Body of pancreas (tissue), 4 donors: Measurements from ENCODE around the gene TTC16. TPM values are rescaled to one million over a fixed set of nuclear protein-coding genes. Genes with fewer than 3 reads are reported as not detected.

ENCODE experiments used
- ATAC-seq: fragments of 150-250 bp; one replicate; pipeline ENCODE4 v1.9.1; 2016
- DNase-seq, 4 donors: peaks; one replicate each; pipeline ENCODE4 v3.0.0-alpha.2; 2019
- H3K27ac ChIP-seq, 4 donors: fragments of 200-600 bp; sonication (generic); 1 replicate in 3 of 4; 2 replicates in 1 of 4; pipeline versions ENCODE4 v1.5.1 to v1.6.1; 2016 to 2019; ENCODE audit warnings: mild to moderate bottlenecking in 1 of 4, mixed read lengths in 1 of 4, moderate library complexity in 1 of 4
- H3K27me3 ChIP-seq, 2 donors: fragments of 200-600 bp; sonication (generic); one replicate each; pipeline ENCODE4 v1.6.0; 2016; ENCODE audit warnings: mild to moderate bottlenecking in 1 of 2
- H3K36me3 ChIP-seq, 2 donors: fragments of 200-600 bp; sonication (generic); replicated peaks in 1 of 2; 2 replicates each; pipeline ENCODE4 v1.5.1; 2016; ENCODE audit warnings: low read depth in 2 of 2; ENCODE audit not compliant: insufficient read depth in 1 of 2
- H3K4me1 ChIP-seq: fragments of 200-600 bp; sonication (generic); one replicate; pipeline ENCODE4 v1.6.0; 2016
- H3K4me3 ChIP-seq, 2 donors: fragments of 200-600 bp; sonication (generic); 1 replicate in 1 of 2; 2 replicates in 1 of 2; pipeline ENCODE4 v1.5.1; 2016 to 2019
- H3K9me3 ChIP-seq, 3 donors: fragments of 200-600 bp; sonication (generic); 1 replicate in 2 of 3; 2 replicates in 1 of 3; pipeline ENCODE4 v1.5.1; 2016
- POLR2A ChIP-seq, 3 donors: fragments of 450-650 bp; IDR thresholded peaks; one replicate each; pipeline ENCODE4 v1.6.1; 2016; ENCODE audit warnings: antibody characterized with exemption in 3 of 3, mild to moderate bottlenecking in 2 of 3
- WGBS, 2 donors: methylation state at CpG; one replicate each; pipeline ENCODE4 v1.1.5; 2017; 5-methylcytosine and 5-hydroxymethylcytosine counted together
- intact Hi-C: fragments of 100-400 bp; cut with DNase I; formaldehyde crosslinking; loops from one replicate; pipeline ENCODE4 v1.15.1; 2023
- total RNA-seq, 2 donors: library from RNA; depleted of rRNA; stranded (reverse); fragments of >200 nt; gene quantifications; one replicate each; pipeline ENCODE4 v1.1.0, GENCODE V29; 2016
- TF ChIP-seq, protein P1 (sequence below), 7 experiments: fragments of 450-650 bp in 4 of 7; fragments of 200-600 bp in 3 of 7; sonication (generic) in 3 of 7; IDR thresholded peaks; one replicate each; pipeline ENCODE4 v1.5.1; 2016 to 2019; ENCODE audit warnings: antibody characterized with exemption in 7 of 7

TTC16 gene
- total RNA-seq, 2 donors from 2014 or later: under 0.01 to 0.52 TPM

DNA sequence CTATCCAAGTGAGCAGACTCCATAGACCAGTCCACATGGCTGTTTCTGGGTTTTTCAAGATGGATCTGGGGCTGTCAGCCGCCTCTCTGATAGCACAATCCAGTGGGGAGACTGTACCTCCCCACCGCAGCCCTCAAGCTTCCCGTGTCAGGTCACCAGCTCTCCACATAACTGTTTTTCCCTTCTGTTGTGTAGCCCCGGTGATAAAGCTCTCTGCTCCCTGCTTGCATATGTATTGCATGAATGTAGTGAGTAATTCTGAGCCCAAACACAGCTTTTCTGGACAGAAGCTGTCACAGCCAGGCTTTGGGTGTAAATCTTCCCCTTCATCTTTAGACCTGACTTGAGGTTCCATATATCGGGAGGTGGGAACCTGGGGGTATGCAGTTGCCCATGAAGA is 32.2 kb upstream of the TTC16 start:
- Histone ChIP-seq H3K4me1 (no peaks in the 10 kb centered on the region), H3K9me3 (no peaks in the 10 kb centered on the region), H3K36me3 (peaks cover 0 to 3% of the 10 kb centered on the region in 2 donors), H3K4me3 (no peak overlapping the region), H3K27ac (no peak overlapping the region), H3K27me3 (no peaks in the 10 kb centered on the region)
- WGBS, 2 donors: 97 to 98% methylated on average over 5 of the region's 5 CpGs
- no peak for ATAC-seq
- no peak for TF ChIP-seq POLR2A (IDR thresholded peaks at IDR 0.05)
- DNase-seq: no peak
- intact Hi-C loops: no loop called here

- DNase-seq (no peak), ATAC-seq (no peak)
- H3K36me3 ChIP-seq: peaks cover 0 to 3% of the 10 kb centered on the region in 2 donors
- intact Hi-C loops: no loop called here
- no peaks in the 10 kb centered on the region for H3K27me3 ChIP-seq
- H3K4me3 ChIP-seq: no peak overlapping the region
- no peaks in the 10 kb centered on the region for H3K4me1 ChIP-seq
- TF ChIP-seq, protein P1, sequence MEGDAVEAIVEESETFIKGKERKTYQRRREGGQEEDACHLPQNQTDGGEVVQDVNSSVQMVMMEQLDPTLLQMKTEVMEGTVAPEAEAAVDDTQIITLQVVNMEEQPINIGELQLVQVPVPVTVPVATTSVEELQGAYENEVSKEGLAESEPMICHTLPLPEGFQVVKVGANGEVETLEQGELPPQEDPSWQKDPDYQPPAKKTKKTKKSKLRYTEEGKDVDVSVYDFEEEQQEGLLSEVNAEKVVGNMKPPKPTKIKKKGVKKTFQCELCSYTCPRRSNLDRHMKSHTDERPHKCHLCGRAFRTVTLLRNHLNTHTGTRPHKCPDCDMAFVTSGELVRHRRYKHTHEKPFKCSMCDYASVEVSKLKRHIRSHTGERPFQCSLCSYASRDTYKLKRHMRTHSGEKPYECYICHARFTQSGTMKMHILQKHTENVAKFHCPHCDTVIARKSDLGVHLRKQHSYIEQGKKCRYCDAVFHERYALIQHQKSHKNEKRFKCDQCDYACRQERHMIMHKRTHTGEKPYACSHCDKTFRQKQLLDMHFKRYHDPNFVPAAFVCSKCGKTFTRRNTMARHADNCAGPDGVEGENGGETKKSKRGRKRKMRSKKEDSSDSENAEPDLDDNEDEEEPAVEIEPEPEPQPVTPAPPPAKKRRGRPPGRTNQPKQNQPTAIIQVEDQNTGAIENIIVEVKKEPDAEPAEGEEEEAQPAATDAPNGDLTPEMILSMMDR (IDR thresholded peaks at IDR 0.05): no peak
- 82 to 86% methylated on average over 4 of the region's 4 CpGs for WGBS, 2 donors
- H3K9me3 ChIP-seq: no peaks in the 10 kb centered on the region
- no peak overlapping the region for H3K27ac ChIP-seq
Observed at GRCh38 chr9:127684576-127684975, 31.3 kb upstream of the TTC16 start.

- intact Hi-C loops: no loop called here
- DNase-seq: no peak
- WGBS, 2 donors: 72 to 78% methylated on average over 6 of the region's 6 CpGs
- TF ChIP-seq POLR2A (IDR thresholded peaks at IDR 0.05): no peak
- TF ChIP-seq, protein P1 (IDR thresholded peaks at IDR 0.05): no peak
- H3K4me1 ChIP-seq: no peaks in the 10 kb centered on the region
- H3K27ac ChIP-seq: no peak overlapping the region
- no peaks in the 10 kb centered on the region for H3K27me3 ChIP-seq
- H3K9me3 ChIP-seq: no peaks in the 10 kb centered on the region
- ATAC-seq: no peak
- H3K36me3 ChIP-seq: peaks cover 0 to 2% of the 10 kb centered on the region in 2 donors
- no peak overlapping the region for H3K4me3 ChIP-seq
Observed at GRCh38 chr9:127686461-127687393, 29.2 kb upstream of the TTC16 start.

- intact Hi-C loops: no loop called here
- 90 to 95% methylated on average over 13 of the region's 13 CpGs for WGBS, 2 donors
Observed at GRCh38 chr9:127689329-127690000, 26.4 kb upstream of the TTC16 start.

DNA sequence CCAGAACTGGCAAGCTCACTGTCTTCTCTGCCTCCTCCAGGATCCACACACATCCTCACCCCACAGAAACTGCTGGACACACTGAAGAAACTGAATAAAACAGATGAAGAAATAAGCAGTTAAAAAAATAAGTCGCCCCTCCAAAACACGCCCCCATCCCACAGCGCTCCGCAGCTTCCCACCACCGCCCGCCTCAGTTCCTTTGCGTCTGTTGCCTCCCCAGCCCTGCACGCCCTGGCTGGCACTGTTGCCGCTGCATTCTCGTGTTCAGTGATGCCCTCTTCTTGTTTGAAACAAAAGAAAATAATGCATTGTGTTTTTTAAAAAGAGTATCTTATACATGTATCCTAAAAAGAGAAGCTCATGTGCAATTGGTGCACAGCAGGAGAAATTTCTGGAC is 25.1 kb upstream of the TTC16 start:
- Histone ChIP-seq H3K27ac (no peak overlapping the region), H3K9me3 (no peaks in the 10 kb centered on the region), H3K36me3 (no peaks in the 10 kb centered on the region), H3K4me3 (no peak overlapping the region), H3K4me1 (no peaks in the 10 kb centered on the region), H3K27me3 (no peaks in the 10 kb centered on the region)
- TF ChIP-seq, protein P1 (IDR thresholded peaks at IDR 0.05): no peak
- no peak for TF ChIP-seq POLR2A (IDR thresholded peaks at IDR 0.05)
- intact Hi-C loops: no loop called here
- no peak for ATAC-seq
- no peak for DNase-seq
- WGBS, 2 donors: 92% methylated on average over 10 of the region's 10 CpGs

More at GRCh38 chr9:127689329-127690000, 26.4 kb upstream of the TTC16 start:
- Histone ChIP-seq H3K27me3 (no peaks in the 10 kb centered on the region), H3K4me3 (no peak overlapping the region), H3K36me3 (no peaks in the 10 kb centered on the region), H3K4me1 (no peaks in the 10 kb centered on the region), H3K9me3 (no peaks in the 10 kb centered on the region), H3K27ac (no peak overlapping the region)
- ATAC-seq (no peak), DNase-seq (no peak)
- no peak for TF ChIP-seq POLR2A (IDR thresholded peaks at IDR 0.05)
